HG03103 (cell line): ENCODE data around the gene FBXO10.
"Not testable (repeated sequence)": the region's sequence is repeated elsewhere in the genome, so short reads cannot be mapped to it uniquely, and the experiment has no call there.

Source experiments
- ATAC-seq: cut with Tn5 transposase; IDR thresholded peaks from one replicate; pipeline ENCODE4 v1.9.1; 2021; ENCODE audit warnings: low read depth; ENCODE audit not compliant: unreplicated experiment

FBXO10 gene

DNA sequence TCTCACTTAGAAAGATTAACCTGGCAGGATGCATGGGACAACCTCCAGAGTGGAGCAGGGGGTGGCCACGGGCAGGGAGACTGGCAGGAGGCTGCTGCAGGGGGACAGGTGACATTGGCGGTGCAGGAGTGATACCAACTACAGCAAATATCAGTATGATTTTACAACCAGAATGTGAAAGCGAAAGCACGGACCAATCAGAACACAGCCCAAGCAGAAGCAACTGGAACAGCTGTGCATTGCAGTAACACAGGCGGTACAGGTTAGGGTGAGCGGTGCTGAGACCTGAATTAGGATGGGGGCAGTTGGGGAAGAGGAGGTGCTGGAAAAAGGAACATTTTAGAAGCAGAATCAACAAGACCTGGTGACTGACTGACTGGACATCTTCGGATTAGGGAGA, 61.2 kb downstream of the FBXO10 start:
- ATAC-seq, result no peak

DNA sequence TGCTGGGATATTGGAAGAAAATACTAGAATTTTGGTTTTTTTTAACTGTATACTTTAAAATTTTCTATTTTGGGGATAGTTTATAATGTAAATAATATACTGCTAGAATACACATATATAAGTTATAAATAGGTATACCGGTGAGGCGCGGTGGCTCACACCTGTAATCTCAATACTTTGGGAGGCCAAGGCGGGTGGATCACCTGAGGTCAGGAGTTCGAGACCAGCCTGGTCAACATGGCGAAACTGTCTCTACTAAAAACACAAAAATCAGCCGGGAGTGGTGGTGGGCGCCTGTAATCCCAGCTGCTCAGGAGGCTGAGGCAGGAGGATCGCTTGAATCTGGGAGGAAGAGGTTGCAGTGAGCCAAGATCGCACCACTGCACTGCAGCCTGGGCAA, 61.8 kb downstream of the FBXO10 start:
- ATAC-seq, result not testable (repeated sequence)

DNA sequence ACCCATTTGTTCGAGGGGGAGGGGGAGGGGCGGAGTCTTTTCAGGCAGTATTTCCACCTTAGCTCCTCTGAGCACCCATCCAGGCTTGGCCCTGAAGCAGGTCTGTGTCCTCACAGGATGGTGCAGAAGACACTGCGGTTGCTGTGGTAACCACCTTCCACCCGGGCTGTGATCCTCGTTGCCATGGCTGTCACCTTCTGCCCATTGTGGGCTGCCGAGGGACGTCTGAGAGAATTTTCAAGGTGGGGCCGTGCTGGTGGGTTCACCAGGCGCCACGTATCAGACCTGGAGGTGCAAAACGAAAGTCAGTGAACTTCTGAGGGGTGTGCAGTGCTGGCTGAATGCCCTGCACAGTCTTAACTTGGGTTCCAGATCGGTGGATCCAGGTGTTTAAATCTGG, 63.7 kb downstream of the FBXO10 start:
- ATAC-seq, result no peak

DNA sequence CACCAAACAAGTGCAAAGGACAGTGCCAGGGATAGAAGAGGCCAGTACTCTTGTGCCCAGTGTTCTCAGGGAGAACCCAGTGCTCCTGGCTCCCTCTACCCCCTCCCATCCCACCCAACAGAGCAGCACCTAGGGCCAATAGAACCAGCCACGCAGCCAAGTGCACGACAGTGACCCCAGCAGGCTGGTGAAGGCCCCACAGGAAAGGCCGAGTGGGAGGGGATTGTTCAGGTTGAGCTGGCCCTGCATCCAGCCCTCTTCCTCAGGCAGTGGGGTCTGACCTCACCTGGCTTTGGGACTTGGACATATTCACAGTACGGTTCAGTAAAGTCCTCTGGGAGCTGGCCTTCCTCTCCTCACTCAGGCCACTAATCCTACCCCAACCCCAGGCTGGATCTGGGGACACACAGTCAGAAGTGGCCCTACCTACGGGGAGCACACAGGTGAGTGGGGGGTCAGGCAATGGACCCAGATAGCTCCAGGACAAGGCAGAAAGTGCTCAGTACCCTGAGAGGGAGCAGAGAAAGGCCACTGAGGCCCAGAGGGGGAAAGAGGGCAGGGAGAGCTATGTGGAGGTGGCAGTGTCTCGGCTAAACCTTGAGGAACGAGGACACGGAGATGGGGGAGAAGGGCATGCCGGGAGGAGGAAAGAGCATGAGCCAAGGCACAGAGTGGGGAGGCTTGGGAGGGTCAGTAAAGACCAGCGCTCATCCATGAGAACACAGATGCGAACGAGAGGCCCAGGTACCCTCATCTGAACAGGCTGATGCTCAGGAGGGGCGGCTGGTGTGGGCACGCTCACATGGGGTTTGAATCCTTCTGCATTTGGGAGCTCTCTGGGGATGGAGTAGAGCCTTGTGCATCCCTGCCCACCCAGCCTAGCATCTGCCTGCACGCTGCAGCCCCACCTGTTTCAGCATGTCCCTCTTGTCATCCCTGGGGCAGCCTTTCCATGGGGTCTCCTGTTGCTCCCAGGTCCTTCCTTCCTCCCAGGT, 64.9 kb downstream of the FBXO10 start:
- no peak for ATAC-seq

DNA sequence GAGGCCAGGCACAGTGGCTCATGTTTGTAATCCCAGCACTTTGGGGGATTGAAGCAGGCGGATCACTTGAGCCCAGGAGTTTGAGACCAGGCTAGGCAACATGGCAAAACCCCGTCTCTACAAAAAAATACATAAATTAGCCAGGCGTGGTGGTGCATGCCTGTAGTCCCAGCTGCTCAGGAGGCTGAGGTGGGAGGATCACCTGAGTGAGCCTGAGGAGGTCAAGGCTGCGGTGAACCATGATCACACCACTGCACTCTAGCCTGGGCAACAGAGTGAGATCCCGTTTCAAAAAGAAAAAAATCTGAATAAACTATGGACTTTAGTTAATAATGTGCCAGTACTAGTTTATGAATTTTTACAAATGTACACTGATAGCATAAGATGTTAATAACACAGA, 66.1 kb downstream of the FBXO10 start:
- ATAC-seq, result not testable (repeated sequence)

DNA sequence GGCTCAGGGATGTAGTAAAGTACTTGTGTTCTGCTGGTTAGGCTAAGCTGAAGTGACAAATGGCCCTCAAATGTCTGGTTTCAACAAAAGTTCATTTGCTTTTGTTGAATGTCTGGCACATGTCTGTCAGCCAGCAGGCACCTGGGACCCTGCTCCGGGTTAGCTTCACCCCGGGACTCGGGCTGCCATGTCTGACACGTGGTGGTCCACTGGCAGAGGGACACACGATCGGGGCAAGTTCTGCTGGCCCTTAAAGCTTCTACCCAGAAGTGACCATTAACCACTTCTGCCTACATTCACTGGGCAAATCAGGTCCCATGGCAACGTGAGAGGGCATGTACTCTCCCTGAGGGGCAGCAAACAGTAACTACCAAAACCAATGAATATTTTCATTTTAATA, 66.6 kb downstream of the FBXO10 start:
- ATAC-seq, result no peak

DNA sequence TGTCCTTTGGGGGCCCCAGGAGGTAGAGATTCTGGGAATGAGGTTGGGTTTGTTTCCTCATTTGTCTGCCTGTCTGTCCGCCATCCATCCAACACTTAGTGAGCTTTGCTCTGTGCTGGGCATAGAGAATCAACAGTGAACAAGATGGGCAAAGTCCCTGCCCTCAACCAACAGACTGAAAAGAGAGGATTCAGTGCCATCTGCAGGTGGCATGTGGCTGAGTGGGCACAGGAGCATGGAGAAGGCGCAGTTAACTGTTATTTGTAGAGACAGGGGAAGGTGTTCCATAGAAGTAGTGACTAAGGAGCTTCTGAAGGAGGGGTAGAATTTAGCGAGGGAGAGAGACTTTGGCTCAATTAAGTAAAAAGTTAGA, 67.4 kb downstream of the FBXO10 start:
- ATAC-seq, result no peak

DNA sequence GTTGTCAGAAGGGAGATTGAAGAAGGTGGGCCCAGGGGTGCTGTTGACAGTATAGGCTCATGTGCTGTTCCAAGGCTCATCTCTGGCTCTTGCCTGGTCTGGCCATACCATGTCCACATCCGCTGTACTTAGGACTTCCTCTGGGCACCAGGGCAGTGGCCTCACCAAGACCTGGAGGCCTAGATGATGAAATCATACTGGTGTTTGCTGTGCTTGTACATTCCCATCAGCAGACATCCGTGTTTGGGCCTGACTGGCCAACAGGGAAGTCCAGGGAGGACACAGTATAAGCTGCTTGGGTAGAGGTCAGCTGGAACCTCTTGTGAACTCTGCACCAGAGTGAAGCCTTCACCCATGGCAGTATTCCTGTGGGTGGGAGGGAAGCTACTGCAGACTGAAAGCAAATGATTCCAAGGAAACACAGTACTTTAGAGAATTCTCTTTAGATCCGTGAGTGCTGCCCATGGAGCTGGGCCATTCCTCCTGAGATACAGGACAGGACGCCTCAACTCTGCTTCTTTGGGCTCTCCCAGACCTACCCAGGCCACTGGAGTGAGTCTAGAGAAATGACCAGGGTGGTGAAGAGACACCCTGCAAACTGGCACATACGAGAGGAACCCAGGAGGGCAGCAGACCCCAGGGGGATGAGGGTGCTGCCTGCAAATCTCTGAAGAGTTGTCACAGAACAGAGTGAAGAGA, 67.9 kb downstream of the FBXO10 start:
- no peak for ATAC-seq

DNA sequence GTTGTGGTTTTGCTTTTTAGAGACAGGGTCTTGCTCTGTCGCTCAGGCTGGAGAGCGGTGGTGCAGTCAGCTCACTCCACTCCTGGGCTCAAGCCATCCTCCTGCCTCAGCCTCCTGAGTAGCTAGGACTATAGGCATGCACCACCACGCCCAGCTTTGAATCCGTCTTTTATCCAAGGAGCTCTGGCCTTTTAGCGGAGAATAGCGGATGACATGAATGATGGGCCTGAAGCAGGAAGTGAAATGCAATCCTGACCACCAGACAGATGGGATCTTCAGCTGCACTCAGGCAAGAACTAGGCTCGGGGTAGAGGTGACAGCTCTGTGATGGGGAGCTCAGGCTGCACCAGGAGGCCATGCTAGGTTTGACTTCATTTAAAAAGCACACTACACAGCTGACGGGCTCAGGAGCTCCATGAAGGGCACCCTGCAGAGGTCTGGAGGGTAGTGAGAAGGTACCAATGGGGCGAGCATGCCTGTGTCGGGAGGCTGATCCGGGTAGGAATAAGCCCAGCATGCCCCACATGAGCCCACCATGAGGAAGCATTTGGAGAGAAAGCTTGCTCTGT, 68.5 kb downstream of the FBXO10 start:
- ATAC-seq, result no peak

DNA sequence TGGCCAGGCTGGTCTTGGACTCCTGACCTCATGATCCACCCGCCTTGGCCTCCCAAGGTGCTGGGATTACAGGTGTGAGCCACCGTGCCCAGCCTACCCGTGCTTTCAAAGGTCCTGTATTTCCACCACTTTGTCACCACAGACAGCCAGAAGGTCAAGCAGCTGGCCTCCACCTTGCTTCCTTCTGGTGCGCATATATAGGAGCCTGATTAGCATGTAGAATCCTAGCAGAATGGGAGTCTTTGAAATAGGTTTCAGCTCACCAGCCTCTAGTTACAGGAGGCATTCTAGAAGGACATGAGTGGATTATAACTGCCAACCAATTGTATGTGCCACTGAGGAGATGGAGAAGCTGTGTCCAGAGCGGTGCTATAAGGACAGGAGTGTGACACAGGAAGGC, 71.6 kb downstream of the FBXO10 start:
- no peak for ATAC-seq

DNA sequence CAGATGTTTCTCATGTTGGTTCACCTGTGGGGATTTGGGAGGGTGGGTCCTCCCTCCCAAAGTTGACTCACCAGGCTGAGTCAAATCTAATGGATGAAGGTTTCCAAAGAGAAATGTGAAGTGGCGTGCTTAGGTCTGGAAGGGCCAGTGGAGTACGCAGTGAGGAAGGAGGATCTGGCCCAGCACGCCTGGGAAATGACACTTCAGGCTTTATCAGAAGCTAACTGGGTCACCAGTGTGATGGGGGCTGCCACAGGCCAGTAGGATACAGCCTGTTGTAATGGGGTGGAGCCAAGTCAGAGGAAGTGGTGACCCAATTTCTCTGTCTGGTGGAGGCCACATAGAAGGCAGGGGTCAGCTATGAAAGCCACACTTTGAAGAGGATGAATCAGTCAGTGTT, 72.4 kb downstream of the FBXO10 start:
- ATAC-seq, result no peak

DNA sequence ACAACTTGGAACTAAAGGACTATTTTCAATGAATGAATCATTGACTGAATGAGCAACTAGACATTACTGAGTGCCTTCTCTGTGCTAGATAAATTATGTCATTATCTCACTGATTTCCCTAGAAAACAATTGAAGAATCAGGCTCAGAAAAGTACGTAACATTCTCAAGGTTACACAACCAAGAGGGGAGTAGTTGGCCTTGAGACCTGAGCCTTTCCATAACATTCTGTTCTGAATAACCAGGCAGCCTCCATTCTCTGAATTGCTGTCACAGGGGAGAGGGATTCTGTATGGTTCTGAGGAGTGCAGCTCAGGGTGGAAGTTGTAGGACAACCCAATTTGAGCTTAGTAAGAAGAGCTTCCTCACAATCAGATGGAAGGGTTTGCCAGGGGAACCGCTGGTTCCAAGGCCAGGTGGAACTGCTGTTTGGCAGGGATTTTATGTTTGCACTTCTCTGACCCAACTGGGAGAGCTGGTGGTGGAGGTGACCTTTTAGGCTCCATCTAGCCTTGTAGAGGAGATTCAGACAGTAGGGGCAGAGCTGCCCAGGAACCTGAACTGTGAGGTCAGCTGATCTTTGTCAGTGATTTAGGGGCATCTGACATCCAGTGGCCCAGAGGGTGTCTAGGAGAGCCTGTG, 74.1 kb downstream of the FBXO10 start:
- no peak for ATAC-seq

DNA sequence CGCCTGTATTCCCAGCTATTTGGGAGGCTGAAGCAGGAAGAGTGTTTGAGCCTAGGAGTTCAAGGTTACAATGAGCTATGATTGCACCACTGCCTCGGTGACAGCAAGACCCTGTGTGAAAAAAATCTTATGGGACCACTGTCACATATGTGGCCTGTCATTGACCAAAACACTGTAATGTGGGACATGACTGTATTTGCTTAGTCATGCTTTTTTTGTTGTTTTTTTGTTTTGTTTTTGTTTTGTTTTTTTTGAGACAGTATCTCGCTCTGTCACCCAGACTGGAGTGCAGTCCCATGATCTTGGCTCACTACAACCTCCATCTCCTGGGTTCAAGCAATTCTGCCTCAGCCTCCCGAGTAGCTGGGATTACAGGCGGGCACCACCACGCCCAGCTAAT, 76.9 kb downstream of the FBXO10 start:
- no peak for ATAC-seq

DNA sequence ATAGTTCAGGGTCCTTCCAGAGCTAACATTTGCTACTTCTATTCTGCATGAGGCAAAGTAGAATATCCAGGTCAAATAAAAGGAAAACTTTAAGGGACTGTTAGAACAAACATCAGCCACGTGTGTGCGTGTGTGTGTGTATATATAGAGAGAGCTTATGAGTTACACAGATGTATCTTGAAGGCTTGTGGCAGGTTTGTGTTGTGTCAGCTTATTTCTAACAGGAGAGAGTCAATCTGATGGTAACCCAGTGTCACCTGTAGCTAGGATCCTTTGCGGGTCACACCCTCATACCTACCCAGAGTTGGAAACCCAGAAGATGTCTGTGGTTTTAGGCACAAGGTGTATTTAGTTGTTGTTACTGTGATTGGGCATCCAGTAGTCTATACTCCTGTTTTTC, 77.7 kb downstream of the FBXO10 start:
- ATAC-seq, result no peak

DNA sequence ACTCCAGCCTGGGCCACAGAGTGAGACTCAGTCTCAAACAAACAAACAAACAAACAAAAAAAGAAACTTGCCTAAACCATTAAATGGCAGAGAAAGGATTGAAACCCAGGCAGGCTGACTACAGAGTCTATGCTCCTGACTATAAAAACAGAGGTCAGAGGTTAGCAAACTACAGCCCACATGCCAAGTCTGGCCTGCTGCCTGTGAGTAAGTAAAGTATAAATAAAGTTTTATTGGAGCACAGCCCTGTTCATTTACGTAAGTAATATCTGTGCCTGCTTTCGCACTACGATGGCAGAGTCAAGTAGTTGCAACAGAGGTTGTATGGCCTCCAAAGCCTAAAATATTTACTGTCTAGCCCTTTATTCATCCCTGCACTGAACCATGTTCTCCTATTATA, 78.9 kb downstream of the FBXO10 start:
- no peak for ATAC-seq

DNA sequence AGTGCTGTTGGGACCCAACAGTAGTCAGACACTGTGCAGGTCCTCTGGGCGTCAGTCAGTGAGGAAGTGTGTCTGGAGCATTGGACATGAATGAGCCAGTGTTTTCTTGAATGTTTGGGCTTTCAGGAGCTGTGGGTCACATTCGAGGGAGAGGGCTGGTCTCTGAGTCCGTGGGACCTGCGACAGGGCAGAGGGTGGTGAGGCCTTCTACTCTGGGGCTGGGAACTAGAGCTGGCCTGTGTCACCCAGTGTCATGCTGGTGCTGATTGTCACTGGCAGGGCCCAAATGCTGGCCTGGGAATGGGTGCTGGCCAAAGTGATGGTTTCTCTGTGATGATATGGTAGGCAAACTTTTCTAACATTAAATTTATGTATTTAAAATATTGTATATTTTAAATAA, 80.2 kb downstream of the FBXO10 start:
- ATAC-seq, result no peak

DNA sequence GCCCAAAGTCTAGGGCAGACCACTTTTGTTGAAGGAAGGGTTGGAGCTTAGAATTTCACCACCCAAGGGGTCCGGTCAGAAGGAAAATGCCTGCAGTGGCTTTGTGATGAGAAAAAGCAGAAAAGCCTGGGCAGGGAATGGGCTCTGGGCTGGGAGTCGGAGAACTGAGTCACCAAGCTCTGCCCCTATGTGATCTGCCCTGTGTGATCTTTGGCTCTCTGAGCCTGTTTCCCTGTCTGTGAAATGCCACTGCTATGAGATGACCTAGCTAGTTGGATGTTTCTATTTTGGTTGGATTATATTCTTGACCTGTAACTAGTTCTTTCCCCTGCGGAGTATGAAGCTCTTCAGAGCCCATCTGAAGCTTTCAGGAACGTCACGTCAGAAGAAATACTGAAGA, 80.6 kb downstream of the FBXO10 start:
- ATAC-seq, result no peak

DNA sequence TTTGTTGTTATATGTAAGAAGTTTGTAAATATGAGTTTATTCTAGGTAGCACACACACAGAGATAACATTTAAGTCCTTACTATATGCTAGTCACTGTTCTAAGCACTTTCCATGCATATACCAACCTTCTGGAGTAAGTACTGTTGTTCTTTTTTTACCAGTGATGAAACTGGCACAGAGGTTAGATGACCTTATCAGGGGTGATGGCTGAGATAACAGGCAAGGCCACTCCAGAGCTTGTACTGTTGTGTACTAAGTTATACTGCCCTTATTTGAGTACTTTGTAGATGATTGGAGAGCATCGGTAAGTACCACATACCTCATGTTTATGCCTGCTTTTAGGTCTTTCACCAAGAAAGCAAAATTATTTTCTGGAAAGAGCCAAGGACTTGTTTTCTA, 84.2 kb downstream of the FBXO10 start:
- no peak for ATAC-seq

DNA sequence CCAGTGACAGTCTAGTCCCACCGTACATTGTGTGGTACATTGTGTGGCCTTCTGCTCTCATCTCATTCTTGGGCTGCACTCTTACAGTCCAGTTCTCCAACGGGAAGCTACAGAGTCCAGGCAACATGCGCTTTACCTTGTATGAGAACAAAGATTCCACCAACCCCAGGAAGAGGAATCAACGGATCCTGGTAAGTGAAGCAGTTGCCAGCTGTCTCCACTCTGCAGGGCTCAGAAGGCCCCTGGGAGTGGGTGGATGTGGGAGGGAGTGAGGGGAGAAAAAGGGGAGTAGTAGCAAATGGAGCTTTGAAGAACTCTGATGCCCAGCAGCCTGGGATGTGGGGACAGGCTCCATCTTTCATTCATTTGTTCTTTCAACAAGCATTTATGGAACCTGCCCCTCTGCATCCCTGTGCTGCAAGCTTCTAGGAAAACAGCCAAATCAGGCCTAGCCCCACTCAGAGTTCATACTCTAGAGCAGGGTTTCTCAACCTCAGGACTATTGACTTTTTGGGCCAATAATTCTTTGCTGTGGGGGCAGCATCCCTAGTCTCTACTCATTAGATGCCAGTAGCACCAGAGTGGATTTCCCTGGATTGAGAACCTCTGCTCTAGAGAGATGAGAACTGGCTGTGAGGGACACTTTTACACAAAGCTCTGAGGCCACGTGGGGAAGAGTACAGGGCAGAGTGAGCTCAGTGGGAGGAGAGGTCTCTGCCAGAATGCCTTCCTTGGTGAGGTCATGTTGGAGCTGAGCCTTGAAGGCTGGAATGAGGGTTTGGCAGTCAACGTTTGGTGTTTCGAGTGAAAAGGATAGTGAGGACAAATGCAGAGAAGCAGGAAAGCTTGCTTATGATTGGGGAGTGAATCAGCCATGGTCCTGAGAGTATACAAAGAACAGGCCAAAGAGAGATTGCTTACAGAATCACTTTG, 89.3 kb downstream of the FBXO10 start:
- no peak for ATAC-seq

DNA sequence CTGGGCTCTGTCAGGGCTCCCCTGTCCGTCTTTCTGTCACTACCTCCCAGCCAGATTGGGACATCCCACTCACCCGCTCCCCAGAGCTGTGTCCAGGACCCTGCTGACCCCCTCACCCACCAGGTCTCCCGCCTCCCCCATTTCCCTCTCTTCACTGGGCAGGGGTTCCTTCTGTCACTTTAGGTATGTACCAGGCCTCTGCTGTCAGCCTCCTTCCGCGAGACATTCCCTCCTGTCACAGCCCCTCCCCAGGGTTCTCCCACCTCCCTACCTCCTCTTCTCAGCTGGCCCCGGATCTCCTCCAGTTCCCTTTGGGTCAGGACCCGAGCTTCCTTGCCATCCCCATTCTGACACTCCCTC, 89.9 kb downstream of the FBXO10 start:
- no peak for ATAC-seq
